Peyer's patch (tissue), 4 donors: Measurements from ENCODE around the gene SMIM3.

Source experiments
- CTCF ChIP-seq, 6 experiments: fragments of 450-650 bp in 4 of 6; fragments of 200-600 bp in 2 of 6; sonication (generic) in 1 of 6; IDR thresholded peaks; one replicate each; pipeline ENCODE4 v1.5.1; 2017 to 2019; ENCODE audit warnings: antibody characterized with exemption in 6 of 6, mild to moderate bottlenecking in 3 of 6, moderate library complexity in 1 of 6
- POLR2A ChIP-seq, 2 donors: fragments of 450-650 bp; IDR thresholded peaks; one replicate each; pipeline ENCODE4 v1.5.1; 2017; ENCODE audit warnings: antibody characterized with exemption in 2 of 2, mild to moderate bottlenecking in 2 of 2, moderate library complexity in 2 of 2

GRCh38 chr5:150764530-150764929 is 14.0 kb upstream of the SMIM3 start:
- no peak for TF ChIP-seq CTCF (IDR thresholded peaks at IDR 0.05)
- no peak for TF ChIP-seq POLR2A (IDR thresholded peaks at IDR 0.05)
